ENCODE data around the gene RNF123. TPM values are rescaled to one million over a fixed set of nuclear protein-coding genes. Genes with fewer than 3 reads are reported as not detected.

Gene RNF123
- total and polyA plus RNA-seq, 2 donors (not counting 1 experiment from before 2014, with no cell fraction given), result 51.8 to 69.0 TPM

DNA sequence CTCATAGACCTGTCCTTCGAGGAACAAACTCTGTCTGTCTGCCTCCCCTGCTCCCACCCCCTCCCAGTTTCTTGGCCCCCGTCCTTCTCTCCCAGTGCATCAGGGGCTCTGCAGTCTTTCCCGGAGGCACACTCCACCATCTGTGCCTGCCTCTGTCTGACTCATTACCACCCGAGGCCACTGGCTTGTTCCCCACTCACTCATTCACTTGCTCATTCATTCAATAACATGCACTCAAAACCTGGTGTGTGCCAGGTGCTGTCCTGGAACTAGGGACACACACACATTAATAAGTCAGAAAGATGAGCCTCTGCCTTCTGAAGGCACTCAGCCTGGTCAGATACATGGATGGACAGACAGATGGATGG is 17.7 kb downstream of the RNF123 start:
- H3K9ac ChIP-seq (ENCODE audit: low read length), result no peak overlapping the region
- Mint-ChIP-seq H3K4me3 (no peak overlapping the region), H3K27me3 (no peaks in the 10 kb centered on the region), H3K4me1 (peaks cover 6% of the 10 kb centered on the region), H3K27ac (no peak overlapping the region), H3K9me3 (ENCODE audit: insufficient read depth) (no peaks in the 10 kb centered on the region)
- H3K4me3 ChIP-seq (ENCODE audit: control extremely low read depth in 1 of 5, extremely low read depth in 1 of 5, insufficient read depth in 1 of 5, low read depth in 2 of 5, low read length in 4 of 5), result no peak overlapping the region
- no peaks in the 10 kb centered on the region for H4K20me1 ChIP-seq (ENCODE audit: control insufficient read depth, insufficient read depth, low read length, poor library complexity, severe bottlenecking)
- H3K4me1 ChIP-seq (ENCODE audit: control insufficient read depth in 2 of 2, insufficient read depth in 2 of 2, low read length in 2 of 2), result no peaks in the 10 kb centered on the region
- peaks cover 0 to 3% (median 0%) of the 10 kb centered on the region in 3 donors for H3K9me3 ChIP-seq (ENCODE audit: control extremely low read depth in 1 of 3, control insufficient read depth in 2 of 3, insufficient read depth in 1 of 3, low read length in 2 of 3)
- H2AFZ ChIP-seq (ENCODE audit: insufficient read depth, low read depth, low read length, poor library complexity, severe bottlenecking), result no peak overlapping the region
- ATAC-seq (ENCODE audit: low read depth) (no peak), DNase-seq (no peak)
- no peak for TF ChIP-seq EZH2 (IDR thresholded peaks at IDR 0.05; ENCODE audit: borderline replicate concordance, insufficient read depth, low read depth, low read length, poor library complexity, severe bottlenecking)
- TF ChIP-seq, protein P1, sequence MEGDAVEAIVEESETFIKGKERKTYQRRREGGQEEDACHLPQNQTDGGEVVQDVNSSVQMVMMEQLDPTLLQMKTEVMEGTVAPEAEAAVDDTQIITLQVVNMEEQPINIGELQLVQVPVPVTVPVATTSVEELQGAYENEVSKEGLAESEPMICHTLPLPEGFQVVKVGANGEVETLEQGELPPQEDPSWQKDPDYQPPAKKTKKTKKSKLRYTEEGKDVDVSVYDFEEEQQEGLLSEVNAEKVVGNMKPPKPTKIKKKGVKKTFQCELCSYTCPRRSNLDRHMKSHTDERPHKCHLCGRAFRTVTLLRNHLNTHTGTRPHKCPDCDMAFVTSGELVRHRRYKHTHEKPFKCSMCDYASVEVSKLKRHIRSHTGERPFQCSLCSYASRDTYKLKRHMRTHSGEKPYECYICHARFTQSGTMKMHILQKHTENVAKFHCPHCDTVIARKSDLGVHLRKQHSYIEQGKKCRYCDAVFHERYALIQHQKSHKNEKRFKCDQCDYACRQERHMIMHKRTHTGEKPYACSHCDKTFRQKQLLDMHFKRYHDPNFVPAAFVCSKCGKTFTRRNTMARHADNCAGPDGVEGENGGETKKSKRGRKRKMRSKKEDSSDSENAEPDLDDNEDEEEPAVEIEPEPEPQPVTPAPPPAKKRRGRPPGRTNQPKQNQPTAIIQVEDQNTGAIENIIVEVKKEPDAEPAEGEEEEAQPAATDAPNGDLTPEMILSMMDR (IDR thresholded peaks at IDR 0.05), result no peak
- CTCF ChIA-PET, result interaction anchor here (1.2 to 1.4 kb wide), 2 partner anchors 11 to 168 kb away, joined by 3 read pairs; no protein-coding TSS in a partner anchor
- H3K27me3 ChIP-seq (replicated peaks in 1 of 4; ENCODE audit: control extremely low read depth in 1 of 4, control insufficient read depth in 3 of 4, insufficient read depth in 4 of 4, low read length in 3 of 4), result no peaks in the 10 kb centered on the region
- peaks cover 0 to 25% of the 10 kb centered on the region in 2 experiments for H3K36me3 ChIP-seq (replicated peaks in 1 of 2; ENCODE audit: control extremely low read depth in 1 of 2, control insufficient read depth in 1 of 2, extremely low read depth in 1 of 2, insufficient read depth in 2 of 2, low read length in 1 of 2)
- H3K27ac ChIP-seq (ENCODE audit: low read length in 2 of 2), result no peak overlapping the region
- H3K4me2 ChIP-seq (replicated peaks; ENCODE audit: low read depth, low read length, poor library complexity, severe bottlenecking), result no peak overlapping the region
- POLR2A ChIA-PET, result no interaction called here
- no peaks in the 10 kb centered on the region for H3K79me2 ChIP-seq (ENCODE audit: control insufficient read depth, insufficient read depth, low read length)
- intact Hi-C loops (cut with micrococcal nuclease), result no loop called here
- WGBS (ENCODE audit: insufficient coverage), result 94% methylated on average over 4 of the region's 4 CpGs

DNA sequence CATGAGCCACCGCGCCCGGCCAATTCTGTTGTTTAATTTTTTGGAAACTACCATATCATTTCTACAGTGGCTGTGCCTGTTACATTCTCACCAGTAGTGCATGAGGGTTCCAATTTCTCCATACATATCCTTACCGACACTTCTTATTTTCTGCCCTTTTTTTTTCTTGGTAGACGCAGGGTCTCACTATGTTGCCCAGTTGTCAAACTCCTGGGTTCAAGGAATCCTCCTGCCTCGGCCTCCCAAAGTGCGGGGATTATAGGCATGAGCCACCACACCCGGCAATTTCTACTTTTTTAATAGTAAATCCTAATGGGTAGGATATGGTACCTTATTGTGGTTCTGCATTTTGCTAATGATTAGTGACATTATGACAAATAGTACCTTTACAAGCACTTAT is 20.5 kb downstream of the RNF123 start:
- no peaks in the 10 kb centered on the region for H3K27me3 Mint-ChIP-seq
- TF ChIP-seq EZH2 (IDR thresholded peaks at IDR 0.05; ENCODE audit: borderline replicate concordance, insufficient read depth, low read depth, low read length, poor library complexity, severe bottlenecking), result no peak
- TF ChIP-seq, protein P1 (IDR thresholded peaks at IDR 0.05), result no peak
- ChIA-PET POLR2A (no interaction called here), CTCF (no interaction called here)
- Histone ChIP-seq H3K79me2 (ENCODE audit: control insufficient read depth, insufficient read depth, low read length) (no peaks in the 10 kb centered on the region), H3K4me1 (ENCODE audit: control insufficient read depth in 2 of 2, insufficient read depth in 2 of 2, low read length in 2 of 2) (peaks cover 0 to 8% of the 10 kb centered on the region in 2 donors), H4K20me1 (ENCODE audit: control insufficient read depth, insufficient read depth, low read length, poor library complexity, severe bottlenecking) (no peaks in the 10 kb centered on the region), H3K36me3 (replicated peaks in 1 of 2; ENCODE audit: control extremely low read depth in 1 of 2, control insufficient read depth in 1 of 2, extremely low read depth in 1 of 2, insufficient read depth in 2 of 2, low read length in 1 of 2) (peaks cover 0 to 13% of the 10 kb centered on the region in 2 experiments), H3K4me2 (replicated peaks; ENCODE audit: low read depth, low read length, poor library complexity, severe bottlenecking) (no peak overlapping the region), H3K9ac (ENCODE audit: low read length) (no peak overlapping the region), H2AFZ (ENCODE audit: insufficient read depth, low read depth, low read length, poor library complexity, severe bottlenecking) (no peak overlapping the region), H3K9me3 (ENCODE audit: control extremely low read depth in 1 of 3, control insufficient read depth in 2 of 3, insufficient read depth in 1 of 3, low read length in 2 of 3) (no peaks in the 10 kb centered on the region), H3K4me3 (ENCODE audit: control extremely low read depth in 1 of 5, extremely low read depth in 1 of 5, insufficient read depth in 1 of 5, low read depth in 2 of 5, low read length in 4 of 5) (no peak overlapping the region), H3K27me3 (replicated peaks in 1 of 4; ENCODE audit: control extremely low read depth in 1 of 4, control insufficient read depth in 3 of 4, insufficient read depth in 4 of 4, low read length in 3 of 4) (no peaks in the 10 kb centered on the region), H3K27ac (ENCODE audit: low read length in 2 of 2) (no peak overlapping the region)
- 100% methylated on average over 3 of the region's 8 CpGs for WGBS (ENCODE audit: insufficient coverage)
- no peak for DNase-seq
- no peak overlapping the region for H3K4me3 Mint-ChIP-seq
- H3K9me3 Mint-ChIP-seq (ENCODE audit: insufficient read depth), result no peaks in the 10 kb centered on the region
- peaks cover 3% of the 10 kb centered on the region for H3K4me1 Mint-ChIP-seq
- ATAC-seq (ENCODE audit: low read depth), result no peak
- intact Hi-C loops (cut with micrococcal nuclease), result no loop called here
- H3K27ac Mint-ChIP-seq, result no peak overlapping the region
